A549 (cell line): ENCODE measurements around the gene CEACAM1. TPM values are rescaled to one million over a fixed set of nuclear protein-coding genes. Genes with fewer than 3 reads are reported as not detected.
A peak's percentile ranks its signal among the peaks of the same experiment; 100 is the strongest.

Experiments used
- ATAC-seq, 2 experiments: fragments of 200-7000 bp in 1 of 2; fragments of >200 bp in 1 of 2; cut with Nextera tagmentation in 1 of 2; cut with Tn5 transposase in 1 of 2; 3 replicates each; pipeline versions ENCODE4 v1.8.0 to v1.9.1; 2018 to 2020; ENCODE audit warnings: mild to moderate bottlenecking in 1 of 2, moderate library complexity in 1 of 2
- CTCF ChIA-PET: fragments of 300-600 bp; sonication (Branson Sonifier 250); formaldehyde crosslinking; extraction: SDS; loops from one replicate; lab custom pipeline; 2021; ENCODE audit warnings: antibody characterized with exemption, inconsistent platforms; lab: Yijun Ruan, JAX
- POLR2A ChIA-PET: fragments of 350-600 bp; formaldehyde crosslinking; extraction: SDS; loops from one replicate; lab custom pipeline; 2021; ENCODE audit warnings: antibody characterized with exemption, inconsistent platforms; lab: Yijun Ruan, JAX
- DNase-seq, 2 experiments: peaks; one replicate each; pipeline versions ENCODE4 v3.0.0 to v3.0.0-alpha.2; 2011 to 2016; ENCODE audit warnings: low read depth in 1 of 2, low spot score in 1 of 2
- FAIRE-seq: peaks from 2 replicates; lab custom pipeline; 2011; peaks lifted over from hg19 to GRCh38; lab: Jason Lieb, UNC
- H3K27ac ChIP-seq, 2 experiments: fragments of >200 bp; sonication (Bioruptor Twin); formaldehyde crosslinking; 3 replicates each; pipeline ENCODE4 v1.5.1; 2016 to 2017
- H3K4me1 ChIP-seq: fragments of >200 bp; sonication (Bioruptor Twin); formaldehyde crosslinking; 3 replicates; pipeline ENCODE4 v1.6.1; 2016
- H3K4me2 ChIP-seq: fragments of >200 bp; sonication (Bioruptor Twin); formaldehyde crosslinking; 3 replicates; pipeline ENCODE4 v1.6.1; 2016
- H3K4me3 ChIP-seq: fragments of >200 bp; sonication (Bioruptor Twin); formaldehyde crosslinking; 3 replicates; pipeline ENCODE4 v1.5.1; 2016
- H3K9me3 ChIP-seq: fragments of >200 bp; sonication (Bioruptor Twin); formaldehyde crosslinking; 3 replicates; pipeline ENCODE4 v1.6.1; 2016
- BHLHE40 ChIP-seq: IDR thresholded peaks from 2 replicates; pipeline ENCODE4 v1.6.1; 2012; ENCODE audit warnings: low read depth, low read length, inconsistent platforms
- CBX2 ChIP-seq: fragments of 200-600 bp; sonication (generic); IDR thresholded peaks from 2 replicates; pipeline ENCODE4 v1.6.1; 2016; ENCODE audit warnings: low read depth, mild to moderate bottlenecking, borderline replicate concordance
- CEBPB ChIP-seq, 2 experiments: fragments of >200 bp in 1 of 2; sonication (Bioruptor Twin) in 1 of 2; formaldehyde crosslinking in 1 of 2; IDR thresholded peaks; 2 replicates each; pipeline ENCODE4 v1.6.1; 2012 to 2016
- CHD2 ChIP-seq: fragments of 150-350 bp; IDR thresholded peaks from 2 replicates; pipeline ENCODE4 v1.6.1; 2014; ENCODE audit warnings: low read length; ENCODE audit not compliant: partially characterized antibody
- ESRRA ChIP-seq: fragments of 150-350 bp; IDR thresholded peaks from 2 replicates; pipeline ENCODE4 v1.6.1; 2014; ENCODE audit warnings: mild to moderate bottlenecking, low read length, borderline replicate concordance
- FOSL2 ChIP-seq, 2 experiments: fragments of 450-650 bp in 1 of 2; fragments of >200 bp in 1 of 2; sonication (Bioruptor Twin) in 1 of 2; formaldehyde crosslinking; IDR thresholded peaks; 2 replicates each; pipeline versions ENCODE4 v1.5.0 to v1.6.1; 2016 to 2020; ENCODE audit warnings: mild to moderate bottlenecking in 1 of 2, moderate library complexity in 1 of 2
- HES2 ChIP-seq: fragments of >200 bp; sonication (Bioruptor Twin); formaldehyde crosslinking; IDR thresholded peaks from 2 replicates; pipeline ENCODE4 v1.6.1; 2016
- MAFK ChIP-seq: fragments of 450-650 bp; IDR thresholded peaks from 2 replicates; pipeline ENCODE4 v1.6.1; 2014; ENCODE audit not compliant: partially characterized antibody
- MAX ChIP-seq: IDR thresholded peaks from 2 replicates; pipeline ENCODE4 v1.6.1; 2012
- MAZ ChIP-seq: fragments of 150-350 bp; IDR thresholded peaks from 2 replicates; pipeline ENCODE4 v1.6.1; 2014; ENCODE audit warnings: antibody characterized with exemption, low read depth, low read length, borderline replicate concordance
- NR3C1 ChIP-seq: fragments of >200 bp; sonication (Bioruptor Twin); formaldehyde crosslinking; IDR thresholded peaks from 3 replicates; pipeline ENCODE4 v1.6.1; 2017
- TFCP2L1 ChIP-seq: fragments of 250-450 bp; sonication (Bioruptor Pico); IDR thresholded peaks from 2 replicates; pipeline ENCODE4 v1.5.0; 2021; ENCODE audit warnings: mild to moderate bottlenecking
- ZNF302 ChIP-seq: fragments of 250-450 bp; sonication (Bioruptor Pico); IDR thresholded peaks from 2 replicates; pipeline ENCODE4 v1.9.0; 2021; ENCODE audit warnings: inconsistent platforms, mild to moderate bottlenecking, moderate library complexity
- WGBS: methylation state at CpG from one replicate; pipeline ENCODE4 v1.1.6; 2017; ENCODE audit errors: missing lambda C conversion rate; 5-methylcytosine and 5-hydroxymethylcytosine counted together
- polyA plus RNA-seq, 4 experiments: library from polyadenylated mRNA; depleted of rRNA in 3 of 4; stranded (reverse); fragments of >200 nt; fragmentation: RNase III in 1 of 4; extraction: RNeasy Plus Mini Kit Qiagen cat#74134 plus additional on column Dnase treatment in 1 of 4; gene quantifications; 2 replicates in 3 of 4; 3 replicates in 1 of 4; pipeline ENCODE4 v1.2.3, GENCODE V29; 2011 to 2017

Gene CEACAM1
- polyA plus RNA-seq, 2 of the 4 experiments (the other 2 are of a cell fraction): 0.52 to 8.9 TPM

GRCh38 chr19:42473686-42474085, 54.6 kb downstream of the CEACAM1 start (continued):
- TF ChIP-seq ZNF302 (no peak), MAZ (no peak), CBX2 (no peak)

- 76% methylated on average over 7 of the region's 7 CpGs for WGBS
- ChIA-PET POLR2A (no interaction called here), CTCF (interaction anchor here (0.9 to 9.6 kb wide), 14 partner anchors 9 to 124 kb away, joined by 3 to 92 read pairs (median 8); partner anchors contain the start of genes CEACAM1 and CXCL17)
- Histone ChIP-seq H3K4me2 (no peak overlapping the region; the same call in 2 of the 3 replicates), H3K4me3 (no peak overlapping the region), H3K9me3 (no peaks in the 10 kb centered on the region), H3K4me1 (peaks cover 29% of the 10 kb centered on the region), H3K27ac (no peak overlapping the region)
- no peak for DNase-seq
- no peak for ATAC-seq
- TF ChIP-seq BHLHE40 (no peak), CEBPB (IDR thresholded peaks at IDR 0.05) (peak; percentile 57 to 69; a peak in 3 of 4 replicates)
- peak; percentile 87 for FAIRE-seq
Measured at GRCh38 chr19:42472402-42473147, 55.7 kb downstream of the CEACAM1 start.

- H3K4me1 ChIP-seq: peaks cover 33% of the 10 kb centered on the region
- CTCF ChIA-PET: interaction anchor here (0.5 to 9.6 kb wide), 16 partner anchors 10 to 363 kb away, joined by 3 to 92 read pairs (median 7); partner anchors contain the start of genes CEACAM1 and CXCL17
- H3K4me3 ChIP-seq: no peak overlapping the region
- H3K9me3 ChIP-seq: no peaks in the 10 kb centered on the region
- ATAC-seq (peak; percentile 20 to 58; a peak in 4 of 6 replicates), DNase-seq (no peak), FAIRE-seq (peak; percentile 96)
- TF ChIP-seq NR3C1 (no peak), TFCP2L1 (CRISPR knock-in tag) (no peak), MAX (no peak), CEBPB (IDR thresholded peaks at IDR 0.05) (no peak), ESRRA (no peak), MAFK (no peak)
- peak overlapping the region; percentile 20; the same call in 2 of the 3 replicates for H3K4me2 ChIP-seq
- H3K27ac ChIP-seq: no peak overlapping the region; a peak in 1 of 6 replicates
- WGBS: 50% methylated on average over 7 of the region's 7 CpGs
- POLR2A ChIA-PET: no interaction called here
Measured at GRCh38 chr19:42471554-42472249, 56.6 kb downstream of the CEACAM1 start.

- H3K4me2 ChIP-seq: 0 out of 3 replicates have a peak overlapping the region, but pooled peaks have one; percentile 5
- H3K4me3 ChIP-seq: no peak overlapping the region
- no peak overlapping the region for H3K27ac ChIP-seq
- H3K4me1 ChIP-seq: peaks cover 33% of the 10 kb centered on the region
- 54% methylated on average over 8 of the region's 8 CpGs for WGBS
- FAIRE-seq (no peak), ATAC-seq (no peak), DNase-seq (no peak)
- no peaks in the 10 kb centered on the region for H3K9me3 ChIP-seq
- TF ChIP-seq CHD2 (no peak), HES2 (0 out of 2 replicates have a peak, but pooled peaks have one; percentile 5), FOSL2 (IDR thresholded peaks at IDR 0.05) (no peak), FOSL2 (CRISPR knock-in tag; IDR thresholded peaks at IDR 0.05) (0 out of 2 replicates have a peak, but pooled peaks have one; percentile 10)
- ChIA-PET CTCF (interaction anchor here (0.6 to 9.6 kb wide), 15 partner anchors 12 to 337 kb away, joined by 3 to 92 read pairs (median 4); partner anchors contain the start of genes CEACAM1 and POU2F2), POLR2A (interaction anchor here (0.7 kb wide), 1 partner anchor 403 kb away, joined by 4 read pairs; no protein-coding TSS in a partner anchor)
Measured at GRCh38 chr19:42469311-42470235, 58.7 kb downstream of the CEACAM1 start.
